GM12878 (cell line): ENCODE measurements around the gene TPM4. TPM values are rescaled to one million over a fixed set of nuclear protein-coding genes. Genes with fewer than 3 reads are reported as not detected.

Experiments used
- ATAC-seq: fragments of 200-7000 bp; cut with Tn5 transposase; 3 replicates; pipeline ENCODE4 v1.9.1; 2020; ENCODE audit warnings: mild to moderate bottlenecking, moderate library complexity
- BruUV-seq: library from RNA; stranded (reverse); fragments of 400-500 nt; replicated peaks from 2 replicates; lab custom pipeline; 2021; lab: Mats Ljungman, UMichigan
- CTCF ChIA-PET: fragments of 300-600 bp; sonication (Branson Sonifier 250); formaldehyde crosslinking; extraction: SDS; loops from one replicate; lab custom pipeline; 2021; ENCODE audit warnings: inconsistent platforms; lab: Yijun Ruan, JAX
- POLR2A ChIA-PET: fragments of 350-600 bp; formaldehyde crosslinking; extraction: SDS; loops from one replicate; lab custom pipeline; 2021; ENCODE audit warnings: inconsistent platforms; lab: Charles Lee
- RAD21 ChIA-PET: fragments of 300-600 bp; sonication (Branson Sonifier 250); formaldehyde crosslinking; loops from one replicate; lab custom pipeline; 2023; ENCODE audit warnings: antibody characterized with exemption; ENCODE audit not compliant: unreplicated experiment; lab: Charles Lee
- SMC1A ChIA-PET: fragments of 300-600 bp; sonication (Branson Sonifier 250); formaldehyde crosslinking; loops from one replicate; lab custom pipeline; 2023; ENCODE audit not compliant: unreplicated experiment, uncharacterized antibody; lab: Charles Lee
- DNase-seq: peaks from one replicate; pipeline ENCODE4 v3.0.0-alpha.2; 2011; ENCODE audit warnings: low read depth, low spot score
- FAIRE-seq: peaks from 3 replicates; lab custom pipeline; 2011; peaks lifted over from hg19 to GRCh38; lab: Jason Lieb, UNC
- H2AFZ ChIP-seq: 2 replicates; pipeline ENCODE4 v1.6.0; 2011; ENCODE audit warnings: low read depth, low read length, control low read depth; ENCODE audit not compliant: control insufficient read depth
- H3K27ac ChIP-seq: 2 replicates; pipeline ENCODE4 v1.5.1; 2011; ENCODE audit warnings: control low read depth; ENCODE audit not compliant: control insufficient read depth, insufficient read depth
- H3K27me3 ChIP-seq, 2 experiments: replicated peaks in 1 of 2; 2 replicates each; pipeline versions ENCODE4 v1.6.0 to v1.6.1; 2011; ENCODE audit warnings: low read length in 1 of 2; ENCODE audit not compliant: control insufficient read depth in 2 of 2, insufficient read depth in 2 of 2
- H3K36me3 ChIP-seq, 2 experiments: 2 replicates each; pipeline ENCODE4 v1.5.1; 2011; ENCODE audit warnings: low read length in 1 of 2; ENCODE audit not compliant: control insufficient read depth in 2 of 2, insufficient read depth in 2 of 2
- H3K4me1 ChIP-seq: 2 replicates; pipeline ENCODE4 v1.6.1; 2011; ENCODE audit warnings: mild to moderate bottlenecking, low read length, moderate library complexity, mixed read lengths; ENCODE audit not compliant: control insufficient read depth, insufficient read depth
- H3K4me2 ChIP-seq: 2 replicates; pipeline ENCODE4 v1.6.0; 2011; ENCODE audit warnings: control low read depth; ENCODE audit not compliant: control insufficient read depth, insufficient read depth
- H3K4me3 ChIP-seq: fragments of 200-600 bp; sonication (generic); 2 replicates; pipeline ENCODE4 v1.5.1; 2016
- H3K79me2 ChIP-seq: 2 replicates; pipeline ENCODE4 v1.6.0; 2011; ENCODE audit warnings: low read length; ENCODE audit not compliant: control insufficient read depth, insufficient read depth
- H3K9ac ChIP-seq: 2 replicates; pipeline ENCODE4 v1.8.0; 2011; ENCODE audit warnings: low read length, control low read depth, mixed read lengths; ENCODE audit not compliant: control insufficient read depth, insufficient read depth
- H3K9me3 ChIP-seq: replicated peaks from 3 replicates; pipeline ENCODE4 v1.5.1; 2011; ENCODE audit warnings: mild to moderate bottlenecking, low read length; ENCODE audit not compliant: control insufficient read depth, insufficient read depth
- H4K20me1 ChIP-seq: 2 replicates; pipeline ENCODE4 v1.6.0; 2011; ENCODE audit not compliant: control insufficient read depth, insufficient read depth
- HDAC2 ChIP-seq: fragments of 200-600 bp; sonication (generic); IDR thresholded peaks from 2 replicates; pipeline ENCODE4 v1.6.1; 2017
- HDAC6 ChIP-seq: fragments of 200-600 bp; sonication (generic); IDR thresholded peaks from one replicate; pipeline ENCODE4 v1.8.0; 2017; ENCODE audit warnings: antibody characterized with exemption; ENCODE audit not compliant: unreplicated experiment
- POLR2A ChIP-seq: IDR thresholded peaks from 2 replicates; pipeline ENCODE4 v1.6.1; 2011; ENCODE audit warnings: low read depth, mild to moderate bottlenecking, low read length
- POLR2AphosphoS5 ChIP-seq: IDR thresholded peaks from 2 replicates; pipeline ENCODE4 v1.6.1; 2011; ENCODE audit warnings: mild to moderate bottlenecking, low read length, inconsistent platforms
- RB1 ChIP-seq: fragments of 450-650 bp; formaldehyde crosslinking; IDR thresholded peaks from 2 replicates; pipeline ENCODE4 v1.6.1; 2017; ENCODE audit warnings: mild to moderate bottlenecking, borderline replicate concordance
- STAT1 ChIP-seq: fragments of 450-650 bp; conservative IDR thresholded peaks from 2 replicates; pipeline ENCODE4 v1.6.1; 2014; ENCODE audit warnings: antibody characterized with exemption, mild to moderate bottlenecking
- SUZ12 ChIP-seq: fragments of 200-600 bp; sonication (generic); IDR thresholded peaks from one replicate; pipeline ENCODE4 v1.6.1; 2018; ENCODE audit warnings: antibody characterized with exemption, mild to moderate bottlenecking; ENCODE audit not compliant: unreplicated experiment
- WGBS: methylation state at CpG from one replicate; pipeline ENCODE4 v1.1.6; 2016; ENCODE audit warnings: low lambda C conversion rate; ENCODE audit not compliant: insufficient replicate concordance, insufficient coverage; ENCODE audit errors: missing lambda C conversion rate; 5-methylcytosine and 5-hydroxymethylcytosine counted together
- in situ Hi-C: fragments of 300-500 bp; cut with MboI; formaldehyde crosslinking; loops from 9 replicates; pipeline ENCODE4 v1.14.3; 2018; ENCODE audit warnings: mixed read lengths
- intact Hi-C: fragments of 100-400 bp; cut with micrococcal nuclease; formaldehyde crosslinking; loops from one replicate; pipeline ENCODE4 v1.14.2; 2022; ENCODE audit not compliant: unreplicated experiment
- polyA plus RNA-seq, 11 experiments: library from polyadenylated mRNA; depleted of rRNA in 4 of 11; unstranded in 6 of 11; stranded (reverse) in 5 of 11; fragments of >200 nt; fragmentation: Nextera tagmentation in 4 of 11; fragmentation: Illumina TruSeq in 1 of 11; extraction: Ambion mirVana in 4 of 11; extraction: Trizol in 1 of 11; gene quantifications; 1 replicate in 1 of 11; 2 replicates in 10 of 11; pipeline versions ENCODE4 v1.2.1 to v1.2.3, GENCODE V29; 2011 to 2016; ENCODE audit warnings: inconsistent platforms in 2 of 11, missing spikeins in 2 of 11, low read depth in 1 of 11
- total RNA-seq, 4 experiments: library from RNA; depleted of rRNA in 3 of 4; stranded (reverse); fragments of >200 nt in 3 of 4; fragmentation: Illumina TruSeq in 1 of 4; extraction: Trizol in 1 of 4; gene quantifications; 2 replicates each; pipeline versions ENCODE4 v1.2.1 to v1.2.3, GENCODE V29; 2013 to 2021

The TPM4 gene
- total and polyA plus RNA-seq, 10 of the 15 experiments (the other 5 are each of a cell fraction or from before 2014, with no cell fraction given), result 183 to 620 (median 407) TPM

DNA sequence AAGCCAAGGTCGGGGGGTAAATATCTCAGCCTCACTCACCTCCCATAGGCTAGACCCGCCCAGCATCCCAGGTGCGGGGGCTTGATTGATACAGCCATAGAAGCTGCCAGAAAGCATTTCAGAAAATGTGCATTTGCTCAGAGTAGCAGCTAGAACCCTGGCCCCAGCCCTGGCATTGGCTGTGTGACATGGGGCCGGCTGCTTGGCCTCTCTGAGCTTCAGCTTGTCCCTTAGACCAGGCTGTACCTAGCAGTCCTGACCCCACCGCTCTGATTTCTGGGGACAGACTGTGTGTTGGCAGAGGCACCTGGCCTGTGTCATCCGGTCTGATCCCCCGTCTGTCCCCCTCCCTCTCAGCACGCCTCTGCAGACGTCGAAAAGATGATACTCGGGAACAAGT lies 50.8 kb downstream of the TPM4 start:
- no peak overlapping the region for H3K27ac ChIP-seq
- ChIA-PET POLR2A (interaction anchor here (1.8 kb wide), 1 partner anchor 17 kb away, joined by 5 read pairs; the partner anchor contains the start of gene HSH2D), RAD21 (no interaction called here), CTCF (no interaction called here), SMC1A (no interaction called here)
- H2AFZ ChIP-seq, result no peak overlapping the region
- no peaks in the 10 kb centered on the region for H4K20me1 ChIP-seq
- FAIRE-seq, result no peak
- BruUV-seq, result no TSS peak
- in situ Hi-C loops (no loop called here), intact Hi-C loops (no loop called here)
- no peak overlapping the region for H3K9ac ChIP-seq
- no peaks in the 10 kb centered on the region for H3K4me1 ChIP-seq
- no peak for TF ChIP-seq RB1
- TF ChIP-seq STAT1, result no peak
- TF ChIP-seq POLR2AphosphoS5, result peak; percentile 15; the same call in 1 of the 2 replicates
- no peak for TF ChIP-seq HDAC2
- no peak for TF ChIP-seq HDAC6
- no peaks in the 10 kb centered on the region for H3K27me3 ChIP-seq
- ATAC-seq, result no peak
- H3K4me3 ChIP-seq, result no peak overlapping the region
- H3K9me3 ChIP-seq, result no peaks in the 10 kb centered on the region; the same call in 2 of the 3 replicates
- no peak for DNase-seq
- WGBS, result 93% methylated on average over 11 of the region's 11 CpGs
- H3K36me3 ChIP-seq, result peaks cover 46 to 78% of the 10 kb centered on the region in 2 experiments
- peaks cover 10% of the 10 kb centered on the region for H3K79me2 ChIP-seq
- no peak overlapping the region for H3K4me2 ChIP-seq

DNA sequence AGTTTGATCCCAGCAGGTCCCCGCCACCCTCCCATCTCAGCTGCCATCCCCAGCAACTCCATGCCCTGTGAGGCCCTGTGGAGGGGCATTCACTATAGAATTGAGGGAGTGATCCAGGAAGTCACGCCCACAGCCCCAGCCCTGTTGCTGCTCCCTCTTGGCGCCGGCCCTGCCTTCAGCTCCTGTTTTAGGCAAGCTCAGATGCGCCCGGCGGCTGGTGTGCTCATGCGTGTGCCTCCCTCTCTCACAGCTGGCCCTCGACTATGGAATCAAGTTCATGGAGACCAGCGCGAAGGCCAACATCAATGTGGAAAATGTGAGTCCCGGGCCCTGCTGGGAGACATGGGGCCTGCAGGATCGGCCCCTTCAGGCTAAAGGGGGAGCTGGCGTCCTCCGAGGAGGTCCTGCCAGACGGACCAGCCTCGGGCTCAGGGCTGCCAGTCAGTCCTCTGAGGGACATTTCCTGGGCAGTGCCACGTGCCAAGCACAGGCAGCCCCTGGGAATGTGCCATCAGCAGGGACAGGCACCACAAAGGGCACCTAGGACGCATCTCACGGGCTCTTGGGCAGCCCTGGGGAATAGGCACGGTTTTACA lies 51.6 kb downstream of the TPM4 start:
- no peaks in the 10 kb centered on the region for H3K27me3 ChIP-seq
- ChIA-PET RAD21 (no interaction called here), CTCF (no interaction called here), SMC1A (no interaction called here), POLR2A (interaction anchor here (1.1 kb wide), 1 partner anchor 26 kb away, joined by 3 read pairs; no protein-coding TSS in a partner anchor)
- no TSS peak for BruUV-seq
- ATAC-seq (no peak), FAIRE-seq (no peak), DNase-seq (no peak)
- H3K4me3 ChIP-seq, result no peak overlapping the region
- no peak overlapping the region for H3K4me2 ChIP-seq
- H3K9me3 ChIP-seq, result no peaks in the 10 kb centered on the region; the same call in 2 of the 3 replicates
- H3K36me3 ChIP-seq, result peaks cover 46 to 77% of the 10 kb centered on the region in 2 experiments
- no peaks in the 10 kb centered on the region for H3K4me1 ChIP-seq
- in situ Hi-C loops (no loop called here), intact Hi-C loops (no loop called here)
- H3K27ac ChIP-seq, result no peak overlapping the region
- TF ChIP-seq SUZ12 (no peak), POLR2A (peak; percentile 46; the same call in 1 of the 2 replicates)
- H3K9ac ChIP-seq, result no peak overlapping the region
- no peaks in the 10 kb centered on the region for H4K20me1 ChIP-seq
- no peak overlapping the region for H2AFZ ChIP-seq
- WGBS, result 87% methylated on average over 19 of the region's 21 CpGs
- H3K79me2 ChIP-seq, result peaks cover 2% of the 10 kb centered on the region; the same call in 1 of the 2 replicates
